Endodermal cell (in vitro differentiated cells): ENCODE results near the gene C3orf18. TPM values are rescaled to one million over a fixed set of nuclear protein-coding genes. Genes with fewer than 3 reads are reported as not detected.

Source experiments
- DNase-seq: peaks from one replicate; pipeline ENCODE4 v3.0.0-alpha.2; 2017
- H3K27ac ChIP-seq: 2 replicates; pipeline ENCODE4 v1.5.1; 2013; ENCODE audit warnings: mild to moderate bottlenecking, low read depth, low read length, moderate library complexity
- H3K27me3 ChIP-seq: 2 replicates; pipeline ENCODE4 v1.6.1; 2013; ENCODE audit warnings: mild to moderate bottlenecking, low read length, moderate library complexity; ENCODE audit not compliant: insufficient read depth, control insufficient read depth, poor library complexity, severe bottlenecking
- H3K36me3 ChIP-seq: 2 replicates; pipeline ENCODE4 v1.7.0; 2013; ENCODE audit warnings: mild to moderate bottlenecking, low read length, moderate library complexity; ENCODE audit not compliant: control insufficient read depth, insufficient read depth
- H3K4me1 ChIP-seq: one replicate; pipeline ENCODE4 v1.7.0; 2013; ENCODE audit warnings: low read length; ENCODE audit not compliant: control insufficient read depth, insufficient read depth
- H3K4me3 ChIP-seq: 2 replicates; pipeline ENCODE4 v1.5.1; 2013; ENCODE audit warnings: mild to moderate bottlenecking, low read length, moderate library complexity
- H3K9ac ChIP-seq: 2 replicates; pipeline ENCODE4 v1.6.1; 2013; ENCODE audit warnings: mild to moderate bottlenecking, low read length, moderate library complexity; ENCODE audit not compliant: poor library complexity, severe bottlenecking; ENCODE audit errors: extremely low read depth
- H3K9me3 ChIP-seq: 2 replicates; pipeline ENCODE4 v1.6.1; 2013; ENCODE audit warnings: mild to moderate bottlenecking, low read length, moderate library complexity; ENCODE audit not compliant: control insufficient read depth
- H3K27ac Mint-ChIP-seq: 2 replicates; pipeline ENCODE4 v1.8.0; 2020; ENCODE audit warnings: mixed read lengths
- H3K27me3 Mint-ChIP-seq: 2 replicates; pipeline ENCODE4 v1.8.0; 2021; ENCODE audit warnings: mild to moderate bottlenecking, mixed read lengths; ENCODE audit not compliant: insufficient read depth
- H3K36me3 Mint-ChIP-seq: 2 replicates; pipeline ENCODE4 v1.8.0; 2020; ENCODE audit warnings: low read depth, mixed read lengths
- H3K4me1 Mint-ChIP-seq: 2 replicates; pipeline ENCODE4 v1.8.0; 2020; ENCODE audit warnings: mixed read lengths
- H3K4me3 Mint-ChIP-seq: 2 replicates; pipeline ENCODE4 v1.8.0; 2020; ENCODE audit warnings: mild to moderate bottlenecking, moderate library complexity, mixed read lengths
- H3K9me3 Mint-ChIP-seq: 2 replicates; pipeline ENCODE4 v1.8.0; 2020; ENCODE audit warnings: mild to moderate bottlenecking, mixed read lengths
- CTCF ChIP-seq: fragments of 200-600 bp; sonication (generic); conservative IDR thresholded peaks from 2 replicates; pipeline ENCODE4 v1.5.0; 2021; ENCODE audit warnings: antibody characterized with exemption, mild to moderate bottlenecking
- WGBS, 2 experiments: methylation state at CpG; one replicate each; pipeline versions ENCODE4 v1.1.5 to v1.1.7; 2013; ENCODE audit warnings: missing lambda C conversion rate in 2 of 2, mixed read lengths in 1 of 2; ENCODE audit not compliant: insufficient coverage in 1 of 2, insufficient read length in 1 of 2; 5-methylcytosine and 5-hydroxymethylcytosine counted together
- total RNA-seq, 2 donors: library from RNA; stranded (reverse); fragmentation: NEBNext Ultra II Directional in 1 of 2; extraction: Animal tissue kit (Norgen Biotek cat#: 25700) in 1 of 2; gene quantifications; 2 replicates in 1 of 2; 3 replicates in 1 of 2; pipeline ENCODE4 v1.2.1, GENCODE V29; 2021

The C3orf18 gene
- total RNA-seq, 2 donors from 2014 or later: 14.4 to 16.9 TPM

- Histone ChIP-seq H3K36me3 (peaks cover 7% of the 10 kb centered on the region), H3K4me1 (peaks cover 3% of the 10 kb centered on the region), H3K9ac (no peak overlapping the region), H3K27ac (no peak overlapping the region), H3K9me3 (no peaks in the 10 kb centered on the region), H3K4me3 (no peak overlapping the region), H3K27me3 (peaks cover 4% of the 10 kb centered on the region)
- peaks cover 4% of the 10 kb centered on the region for H3K4me1 Mint-ChIP-seq
- WGBS, 2 experiments: 91% methylated on average over 4 of the region's 4 CpGs; no CpG with 5 or more reads in 1 of the 2 experiments
- DNase-seq: no peak
- H3K36me3 Mint-ChIP-seq: peaks cover 2% of the 10 kb centered on the region
- H3K27me3 Mint-ChIP-seq: peaks cover 6% of the 10 kb centered on the region
- no peaks in the 10 kb centered on the region for H3K9me3 Mint-ChIP-seq
- no peak overlapping the region for H3K4me3 Mint-ChIP-seq
- TF ChIP-seq CTCF: no peak
- no peak overlapping the region for H3K27ac Mint-ChIP-seq
These were observed 3.9 kb upstream of the C3orf18 start for GRCh38 chr3:50571486-50571885.

GRCh38 chr3:50570508-50571279 is 3.1 kb upstream of the C3orf18 start:
- Histone ChIP-seq H3K36me3 (peaks cover 7% of the 10 kb centered on the region), H3K27ac (no peak overlapping the region), H3K4me1 (peaks cover 5% of the 10 kb centered on the region), H3K27me3 (peaks cover 10% of the 10 kb centered on the region), H3K4me3 (peak overlapping the region; percentile 98), H3K9me3 (no peaks in the 10 kb centered on the region), H3K9ac (no peak overlapping the region)
- Mint-ChIP-seq H3K9me3 (no peaks in the 10 kb centered on the region), H3K36me3 (no peaks in the 10 kb centered on the region), H3K27me3 (peaks cover 12% of the 10 kb centered on the region), H3K4me1 (peaks cover 4% of the 10 kb centered on the region), H3K27ac (no peak overlapping the region), H3K4me3 (peak overlapping the region; percentile 95)
- DNase-seq: no peak
- no peak for TF ChIP-seq CTCF
- 89 to 100% methylated on average over 2 to 5 of the region's 5 CpGs for WGBS, 2 experiments

GRCh38 chr3:50568947-50569749 is 1.6 kb upstream of the C3orf18 start, which contains the start of gene HEMK1:
HEMK1 (plus strand) TSS chr3:50569522; CDS start chr3:50571105, 1,583 bp downstream.
- no peaks in the 10 kb centered on the region for H3K9me3 Mint-ChIP-seq
- H3K4me3 Mint-ChIP-seq: peak within 1 kb of the TSS; percentile 95
- no peak for TF ChIP-seq CTCF
- H3K4me1 Mint-ChIP-seq: peaks cover 4% of the 10 kb centered on the region
- WGBS, 2 experiments: 0 to 1% methylated on average over 21 to 55 of the region's 55 CpGs
- H3K27ac Mint-ChIP-seq: peak within 1 kb of the TSS; percentile 96
- Histone ChIP-seq H3K9me3 (no peaks in the 10 kb centered on the region), H3K9ac (peak within 1 kb of the TSS; percentile 79), H3K4me3 (peak within 1 kb of the TSS; percentile 98), H3K27me3 (peaks cover 10% of the 10 kb centered on the region), H3K4me1 (peaks cover 5% of the 10 kb centered on the region), H3K36me3 (peaks cover 7% of the 10 kb centered on the region), H3K27ac (peak within 1 kb of the TSS; percentile 52)
- H3K27me3 Mint-ChIP-seq: peaks cover 12% of the 10 kb centered on the region
- peak; percentile 98 for DNase-seq
- no peaks in the 10 kb centered on the region for H3K36me3 Mint-ChIP-seq
